K562 (cell line): ENCODE data around the gene SPDEF. TPM values are rescaled to one million over a fixed set of nuclear protein-coding genes. Genes with fewer than 3 reads are reported as not detected.

Source experiments
- BACH1 ChIP-seq: fragments of 200-800 bp; sonication (Bioruptor generic); IDR thresholded peaks from 2 replicates; pipeline ENCODE4 v1.6.1; 2016; ENCODE audit warnings: missing genetic modification characterization, missing compliant biosample characterization
- BRD9 ChIP-seq: fragments of 450-650 bp; IDR thresholded peaks from 2 replicates; pipeline ENCODE4 v1.6.1; 2018; ENCODE audit warnings: low read depth; ENCODE audit not compliant: partially characterized antibody
- CREB5 ChIP-seq: fragments of 250-450 bp; sonication (Bioruptor Pico); IDR thresholded peaks from 2 replicates; pipeline ENCODE4 v1.5.0; 2020; ENCODE audit warnings: mild to moderate bottlenecking
- E4F1 ChIP-seq: fragments of 250-450 bp; sonication (Bioruptor Pico); IDR thresholded peaks from 2 replicates; pipeline ENCODE4 v1.5.0; 2021; ENCODE audit warnings: mild to moderate bottlenecking, borderline replicate concordance
- GATAD2B ChIP-seq: fragments of 450-650 bp; IDR thresholded peaks from 2 replicates; pipeline ENCODE4 v1.6.1; 2017; ENCODE audit warnings: mild to moderate bottlenecking, borderline replicate concordance
- HCFC1 ChIP-seq: IDR thresholded peaks from 2 replicates; pipeline ENCODE4 v1.6.1; 2012; ENCODE audit warnings: low read depth, low read length, improper control_type of control experiment
- LARP7 ChIP-seq: fragments of 450-650 bp; IDR thresholded peaks from 2 replicates; pipeline ENCODE4 v1.6.1; 2016
- MCM7 ChIP-seq, 2 experiments: fragments of 450-650 bp; IDR thresholded peaks; 2 replicates each; pipeline ENCODE4 v1.6.1; 2016 to 2018
- MEIS2 ChIP-seq: fragments of 450-650 bp; IDR thresholded peaks from 2 replicates; pipeline ENCODE4 v1.6.1; 2014; ENCODE audit warnings: mild to moderate bottlenecking; ENCODE audit not compliant: partially characterized antibody
- NFE2 ChIP-seq: IDR thresholded peaks from 2 replicates; pipeline ENCODE4 v1.6.1; 2014; ENCODE audit warnings: antibody characterized with exemption, low read depth
- RB1 ChIP-seq: fragments of 450-650 bp; IDR thresholded peaks from 2 replicates; pipeline ENCODE4 v1.6.1; 2017; ENCODE audit warnings: low read depth, mild to moderate bottlenecking
- RCOR1 ChIP-seq, 2 experiments: IDR thresholded peaks; 2 replicates each; pipeline ENCODE4 v1.6.1; 2012; ENCODE audit warnings: low read depth in 2 of 2, low read length in 2 of 2, borderline replicate concordance in 1 of 2, improper control_type of control experiment in 1 of 2
- SMARCB1 ChIP-seq: IDR thresholded peaks from 2 replicates; pipeline ENCODE4 v1.6.1; 2011; ENCODE audit warnings: improper control_type of control experiment, low read depth; ENCODE audit not compliant: insufficient read length
- STAG1 ChIP-seq: sonication (generic); formaldehyde crosslinking; IDR thresholded peaks from 2 replicates; pipeline ENCODE4 v1.5.0; 2020; ENCODE audit warnings: missing genetic modification reagents, borderline replicate concordance
- TCF15 ChIP-seq: fragments of 250-450 bp; sonication (Bioruptor Pico); IDR thresholded peaks from 2 replicates; pipeline ENCODE4 v1.8.0; 2022; ENCODE audit warnings: moderate library complexity, mild to moderate bottlenecking, inconsistent platforms
- ZBTB34 ChIP-seq: fragments of 250-450 bp; sonication (Bioruptor Pico); IDR thresholded peaks from 2 replicates; pipeline ENCODE4 v1.8.0; 2021; ENCODE audit warnings: mild to moderate bottlenecking, moderate library complexity
- ZC3H4 ChIP-seq: sonication (generic); formaldehyde crosslinking; IDR thresholded peaks from 2 replicates; pipeline ENCODE4 v1.9.0; 2021; ENCODE audit warnings: missing genetic modification reagents, borderline replicate concordance
- ZFX ChIP-seq: sonication (generic); formaldehyde crosslinking; IDR thresholded peaks from 2 replicates; pipeline ENCODE4 v1.8.0; 2022; ENCODE audit warnings: mild to moderate bottlenecking, missing genetic modification reagents, moderate library complexity
- ZNF3 ChIP-seq: fragments of 250-450 bp; sonication (Bioruptor Pico); IDR thresholded peaks from 2 replicates; pipeline ENCODE4 v1.5.0; 2021; ENCODE audit warnings: mild to moderate bottlenecking, moderate library complexity
- ZNF586 ChIP-seq: fragments of 450-650 bp; formaldehyde crosslinking; conservative IDR thresholded peaks from 2 replicates; pipeline ENCODE4 v1.4.0; 2020; ENCODE audit warnings: mild to moderate bottlenecking, moderate library complexity
- ZNF764 ChIP-seq: fragments of 250-450 bp; sonication (Bioruptor Pico); IDR thresholded peaks from 2 replicates; pipeline ENCODE4 v1.4.0; 2020; ENCODE audit warnings: low read depth, mild to moderate bottlenecking, moderate library complexity
- polyA plus RNA-seq, 8 experiments: library from polyadenylated mRNA; depleted of rRNA in 4 of 8; stranded (reverse) in 5 of 8; unstranded in 3 of 8; fragments of >200 nt; fragmentation: Nextera tagmentation in 2 of 8; fragmentation: Illumina TruSeq in 1 of 8; extraction: Ambion mirVana in 2 of 8; extraction: Trizol in 1 of 8; gene quantifications; 2 replicates each; pipeline versions ENCODE4 v1.2.1 to v1.2.3, GENCODE V29; 2011 to 2014; ENCODE audit warnings: inconsistent platforms in 1 of 8, missing spikeins in 1 of 8
- total RNA-seq, 7 experiments: library from RNA; depleted of rRNA in 6 of 7; stranded (reverse); fragments of >200 nt in 6 of 7; fragmentation: Illumina TruSeq in 2 of 7; extraction: Trizol in 2 of 7; gene quantifications; 2 replicates each; pipeline versions ENCODE4 v1.2.1 to v1.2.3, GENCODE V29; 2011 to 2021; ENCODE audit warnings: low replicate concordance in 1 of 7

Gene SPDEF
- total and polyA plus RNA-seq, 9 of the 15 experiments (the other 6 are each of a cell fraction or from before 2014, with no cell fraction given): 0.04 to 0.12 (median 0.11) TPM; not detected in 5

- no peak for TF ChIP-seq E4F1 (CRISPR knock-in tag)
- peak; percentile 56; the same call in 1 of the 2 replicates for TF ChIP-seq TCF15 (CRISPR knock-in tag)
- TF ChIP-seq SMARCB1: no peak
- TF ChIP-seq ZC3H4 (CRISPR knock-in tag): no peak
- peak; percentile 90 for TF ChIP-seq ZFX (CRISPR knock-in tag)
- peak; percentile 62; the same call in 1 of the 2 replicates for TF ChIP-seq CREB5 (CRISPR knock-in tag)
- peak; percentile 88 for TF ChIP-seq GATAD2B
- TF ChIP-seq MCM7 (IDR thresholded peaks at IDR 0.05): no peak
- peak; percentile 98 for TF ChIP-seq MEIS2
- 0 out of 2 replicates have a peak, but pooled peaks have one; percentile 15 for TF ChIP-seq LARP7
- TF ChIP-seq RB1: no peak; the same call in 1 of the 2 replicates
- peak; percentile 89 for TF ChIP-seq BRD9
- no peak for TF ChIP-seq ZNF586 (CRISPR knock-in tag)
- TF ChIP-seq HCFC1: peak; percentile 36; the same call in 1 of the 2 replicates
- TF ChIP-seq RCOR1 (IDR thresholded peaks at IDR 0.05; ENCODE audit: borderline replicate concordance in 1 of 2, low read depth in 2 of 2, low read length in 2 of 2): peak; percentile 81 to 99; a peak in 3 of 4 replicates
- TF ChIP-seq ZNF3: no peak
- no peak for TF ChIP-seq ZBTB34 (CRISPR knock-in tag)
- no peak for TF ChIP-seq ZNF764 (CRISPR knock-in tag)
- TF ChIP-seq BACH1 (tag): no peak; the same call in 1 of the 2 replicates
- peak; percentile 58; the same call in 1 of the 2 replicates for TF ChIP-seq STAG1 (CRISPR knock-in tag)
- no peak for TF ChIP-seq NFE2
Observed at GRCh38 chr6:34560366-34561226, 4.5 kb upstream of the SPDEF start (continued).
